NT2/D1 (cell line): ENCODE measurements around the gene UBAC2.

Experiments
- YY1 ChIP-seq: IDR thresholded peaks from 2 replicates; pipeline ENCODE4 v1.6.1; 2011; ENCODE audit not compliant: insufficient read length, insufficient read depth
- ZNF274 ChIP-seq: IDR thresholded peaks from 2 replicates; pipeline ENCODE4 v1.6.1; 2011; ENCODE audit warnings: mild to moderate bottlenecking, low read depth, low read length

DNA sequence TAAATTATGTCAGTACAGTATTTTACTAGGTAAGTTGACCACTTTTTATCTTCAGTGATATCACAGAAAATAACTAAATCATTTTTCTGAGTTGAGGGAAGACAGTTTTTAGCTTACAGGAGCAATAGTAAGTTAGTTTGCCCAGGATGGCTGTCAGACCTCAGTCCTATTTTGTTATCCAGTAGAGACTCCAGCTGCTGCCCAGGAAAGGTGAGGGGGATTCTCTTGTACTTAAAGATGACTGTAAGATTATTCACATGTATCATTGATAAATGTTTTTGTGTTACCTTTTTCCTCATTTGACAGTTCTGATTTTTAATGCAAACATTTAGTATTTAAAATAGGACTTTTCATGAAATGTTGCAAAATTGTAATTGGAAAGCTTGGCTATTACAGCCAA lies 121.1 kb downstream of the UBAC2 start:
- TF ChIP-seq ZNF274: no peak
- no peak for TF ChIP-seq YY1
